IPS DF 6.9 (cell line): Measurements from ENCODE around the gene KRTAP5-2.
A peak's percentile ranks its signal among the peaks of the same experiment; 100 is the strongest.

Experiments used
- DNase-seq: peaks from one replicate; pipeline ENCODE4 v3.0.0-alpha.2; 2013; ENCODE audit warnings: low read depth, low spot score
- H3K27ac ChIP-seq: one replicate; pipeline ENCODE4 v1.5.1; 2013; ENCODE audit warnings: low read length, control low read depth
- H3K27me3 ChIP-seq: 2 replicates; pipeline ENCODE4 v1.6.1; 2013; ENCODE audit warnings: mild to moderate bottlenecking, low read length; ENCODE audit not compliant: control insufficient read depth, insufficient read depth
- H3K36me3 ChIP-seq: 2 replicates; pipeline ENCODE4 v1.6.1; 2013; ENCODE audit warnings: low read length; ENCODE audit not compliant: control insufficient read depth, insufficient read depth
- H3K4me1 ChIP-seq: 2 replicates; pipeline ENCODE4 v1.6.1; 2013; ENCODE audit warnings: low read length; ENCODE audit not compliant: control insufficient read depth, insufficient read depth
- H3K4me3 ChIP-seq: 2 replicates; pipeline ENCODE4 v1.5.1; 2013; ENCODE audit warnings: mild to moderate bottlenecking, low read length
- H3K9me3 ChIP-seq: 2 replicates; pipeline ENCODE4 v1.6.1; 2013; ENCODE audit warnings: low read length, inconsistent platforms; ENCODE audit not compliant: control insufficient read depth, insufficient read depth
- WGBS: extraction: QIAGEN DNeasy Blood & Tissue Kit; methylation state at CpG from one replicate; pipeline ENCODE4 v1.1.7; 2013; ENCODE audit warnings: mixed read lengths, missing lambda C conversion rate; ENCODE audit not compliant: insufficient read length, insufficient coverage; 5-methylcytosine and 5-hydroxymethylcytosine counted together

KRTAP5-2 gene

DNA sequence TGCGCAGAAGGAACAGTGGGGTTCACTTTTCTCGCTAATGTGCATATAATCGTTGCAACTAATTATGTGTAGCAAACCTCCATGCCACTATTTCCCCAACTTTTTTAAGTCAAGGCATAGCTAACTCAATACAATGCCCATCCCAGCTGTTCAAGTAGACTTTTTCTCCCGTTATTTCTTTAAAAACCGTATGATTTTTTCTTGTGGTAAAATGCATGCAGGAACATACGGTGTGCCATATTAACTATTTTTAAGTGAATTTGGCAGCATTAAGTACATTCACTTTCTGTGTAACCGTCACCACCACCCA, 23.2 kb downstream of the KRTAP5-2 start:
- Histone ChIP-seq H3K9me3 (no peaks in the 10 kb centered on the region), H3K27ac (no peak overlapping the region), H3K4me1 (peaks cover 13% of the 10 kb centered on the region), H3K36me3 (no peaks in the 10 kb centered on the region), H3K4me3 (no peak overlapping the region), H3K27me3 (peaks cover 17% of the 10 kb centered on the region)
- no peak for DNase-seq
- WGBS = no CpG with 5 or more reads among the region's 7 CpGs

DNA sequence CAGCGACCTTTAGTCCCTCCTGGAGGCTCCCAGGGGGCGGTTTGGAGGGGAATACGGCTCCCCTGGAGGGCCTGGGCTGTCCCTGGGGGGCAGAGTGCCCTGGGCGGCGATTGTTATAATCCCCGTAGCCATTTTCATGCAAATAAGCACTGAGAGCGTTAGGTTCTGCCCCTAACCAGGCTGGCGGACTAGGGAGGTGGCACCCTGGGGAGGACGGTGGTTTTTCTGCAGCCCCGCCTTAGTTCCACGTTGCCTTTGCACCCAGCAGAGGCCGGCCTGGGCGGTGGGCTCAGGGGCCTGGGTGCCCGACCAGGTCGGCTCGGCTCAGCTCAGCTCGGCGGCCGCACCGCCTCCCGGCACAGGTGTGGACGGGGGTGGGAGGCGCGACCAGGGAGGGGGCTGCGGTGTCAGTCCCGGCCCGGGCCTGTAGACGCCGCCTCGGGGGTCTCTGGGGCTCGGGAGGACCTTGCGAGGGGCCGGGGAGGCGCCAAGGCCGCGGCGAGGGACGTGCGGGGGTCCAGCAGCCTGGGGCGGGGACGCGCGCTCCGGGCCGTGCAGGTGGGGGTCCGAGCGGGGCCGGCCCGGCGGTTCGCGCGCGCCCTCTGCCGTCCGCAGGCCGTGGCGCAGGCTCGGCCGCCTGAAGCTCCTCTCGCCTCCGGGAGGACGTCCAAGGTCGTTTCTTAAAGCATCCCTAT, 23.7 kb downstream of the KRTAP5-2 start:
- H3K27ac ChIP-seq = no peak overlapping the region
- H3K4me1 ChIP-seq = peaks cover 13% of the 10 kb centered on the region
- peaks cover 17% of the 10 kb centered on the region for H3K27me3 ChIP-seq
- no peak for DNase-seq
- H3K4me3 ChIP-seq = peak overlapping the region; percentile 30; the same call in 1 of the 2 replicates
- H3K9me3 ChIP-seq = no peaks in the 10 kb centered on the region
- WGBS = no CpG with 5 or more reads among the region's 64 CpGs
- H3K36me3 ChIP-seq = no peaks in the 10 kb centered on the region

DNA sequence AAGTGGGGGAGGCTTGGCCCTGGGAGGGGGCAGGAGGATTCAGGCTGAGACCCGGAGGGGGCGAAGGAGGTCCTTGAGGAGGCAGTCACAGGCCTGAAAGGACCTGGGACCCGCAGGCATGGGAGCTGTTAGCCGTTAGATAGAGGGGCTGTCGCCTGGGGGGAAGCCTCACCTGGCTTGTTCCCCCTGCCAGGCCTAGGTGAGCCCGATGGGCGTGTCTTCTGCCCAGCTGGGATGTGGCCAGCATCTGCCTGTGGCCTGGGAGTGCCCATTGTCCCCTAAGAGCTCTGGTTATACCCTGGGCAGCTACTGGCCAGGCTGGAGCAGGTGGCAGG, 24.2 kb downstream of the KRTAP5-2 start:
- no peak for DNase-seq
- Histone ChIP-seq H3K27me3 (peaks cover 17% of the 10 kb centered on the region), H3K4me3 (peak overlapping the region; percentile 30; the same call in 1 of the 2 replicates), H3K36me3 (no peaks in the 10 kb centered on the region), H3K4me1 (peaks cover 14% of the 10 kb centered on the region), H3K9me3 (no peaks in the 10 kb centered on the region), H3K27ac (no peak overlapping the region)
- WGBS = no CpG with 5 or more reads among the region's 7 CpGs

DNA sequence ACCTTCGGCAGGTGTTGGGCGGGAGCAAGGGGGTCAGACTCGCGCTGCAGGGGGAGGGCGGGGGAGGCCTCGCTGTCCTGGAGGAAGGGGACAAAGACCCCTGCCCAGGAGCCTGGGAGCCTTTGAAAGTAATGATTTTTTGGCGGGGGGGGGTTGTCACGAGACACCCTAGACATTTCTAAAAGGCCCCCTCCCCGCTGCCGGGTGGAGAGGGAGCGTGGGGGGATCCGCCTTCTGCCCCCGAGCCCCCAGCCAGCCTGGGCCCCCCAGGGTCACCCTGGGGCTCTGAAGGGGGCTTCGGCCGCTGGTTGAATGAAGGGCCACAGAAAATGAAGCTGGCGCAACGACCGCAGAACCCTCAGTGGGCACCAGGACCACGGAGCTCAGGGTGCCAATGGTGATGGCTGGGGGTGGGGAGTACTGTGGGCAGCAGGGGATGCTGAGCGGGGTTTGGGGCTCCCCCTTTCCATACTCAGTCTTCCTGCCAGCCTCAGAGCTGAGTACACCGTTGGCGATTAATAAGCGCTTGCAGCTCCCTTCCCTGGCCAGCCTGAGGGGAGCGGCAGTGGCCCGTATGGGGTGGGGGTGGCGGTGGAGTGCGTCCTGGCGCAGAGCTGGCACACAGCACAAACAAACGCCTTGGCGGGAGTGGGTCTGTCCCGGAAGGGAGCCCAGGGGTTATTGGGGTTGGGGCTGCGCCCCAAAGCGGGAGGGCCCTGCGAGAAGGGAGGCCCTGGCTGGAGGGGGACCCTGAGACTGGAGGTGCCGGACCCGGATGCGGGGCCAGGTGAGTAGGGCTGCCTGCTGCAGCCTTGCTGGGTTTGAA, 24.8 kb downstream of the KRTAP5-2 start:
- H3K36me3 ChIP-seq = no peaks in the 10 kb centered on the region
- no peak overlapping the region for H3K27ac ChIP-seq
- H3K4me3 ChIP-seq = peak overlapping the region; percentile 49; the same call in 1 of the 2 replicates
- H3K4me1 ChIP-seq = peaks cover 19% of the 10 kb centered on the region
- H3K27me3 ChIP-seq = peaks cover 17% of the 10 kb centered on the region
- no peak for DNase-seq
- no CpG with 5 or more reads among the region's 37 CpGs for WGBS
- no peaks in the 10 kb centered on the region for H3K9me3 ChIP-seq

DNA sequence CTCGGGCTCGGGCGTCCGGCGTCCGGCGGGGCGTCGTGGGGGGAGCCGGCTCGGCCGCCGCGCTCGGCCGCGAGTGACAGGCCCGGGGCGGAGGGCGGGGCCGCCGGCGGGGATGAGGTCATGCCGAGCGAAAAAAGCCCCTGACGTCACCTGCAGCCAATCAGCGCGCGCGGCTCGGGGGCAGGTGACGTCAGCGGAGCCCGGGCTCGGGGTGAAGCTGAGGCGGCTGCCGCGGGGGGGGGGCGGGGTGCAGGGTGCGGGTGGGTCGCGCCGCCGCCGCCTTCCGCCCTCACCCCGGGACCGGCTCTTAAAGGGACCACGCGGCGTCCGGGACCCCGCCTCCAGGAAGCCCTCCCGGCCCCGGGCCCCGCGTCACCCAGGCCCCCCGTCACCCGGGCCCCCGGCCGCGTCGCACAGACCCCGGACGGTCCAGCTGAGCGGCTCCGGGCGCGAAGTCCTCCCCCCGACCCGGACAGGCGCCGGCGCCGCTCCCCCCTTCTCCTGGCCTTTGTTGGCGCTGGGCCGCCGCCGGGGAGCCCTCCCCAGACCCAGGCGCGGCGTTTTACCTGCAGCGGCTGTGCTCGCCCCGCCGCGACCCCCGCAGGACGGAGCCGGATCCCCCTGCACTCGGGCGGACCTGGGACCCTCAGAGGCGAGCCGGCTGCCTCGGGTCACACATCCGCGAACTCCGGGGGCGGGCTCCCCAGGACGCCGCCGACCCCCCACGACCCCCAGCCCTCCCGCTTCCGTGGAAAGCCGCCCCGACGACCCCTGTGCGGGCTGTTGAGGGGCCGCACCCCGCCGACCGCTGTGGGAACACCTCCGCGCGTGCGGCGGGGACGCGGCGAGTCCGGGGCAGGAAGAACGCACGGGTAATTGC, 25.7 kb downstream of the KRTAP5-2 start, which contains the start of gene DUSP8:
TSS of gene DUSP8 (minus strand) at position 75 of the 880 bp plus-strand sequence. CDS start 6,445 bp downstream, outside the sequence.
- H3K36me3 ChIP-seq = no peaks in the 10 kb centered on the region
- H3K4me1 ChIP-seq = peaks cover 22% of the 10 kb centered on the region
- peaks cover 17% of the 10 kb centered on the region for H3K27me3 ChIP-seq
- H3K27ac ChIP-seq = no peak within 1 kb of the TSS
- no CpG with 5 or more reads among the region's 124 CpGs for WGBS
- peak within 1 kb of the TSS; percentile 49; the same call in 1 of the 2 replicates for H3K4me3 ChIP-seq
- no peak for DNase-seq
- H3K9me3 ChIP-seq = no peaks in the 10 kb centered on the region

DNA sequence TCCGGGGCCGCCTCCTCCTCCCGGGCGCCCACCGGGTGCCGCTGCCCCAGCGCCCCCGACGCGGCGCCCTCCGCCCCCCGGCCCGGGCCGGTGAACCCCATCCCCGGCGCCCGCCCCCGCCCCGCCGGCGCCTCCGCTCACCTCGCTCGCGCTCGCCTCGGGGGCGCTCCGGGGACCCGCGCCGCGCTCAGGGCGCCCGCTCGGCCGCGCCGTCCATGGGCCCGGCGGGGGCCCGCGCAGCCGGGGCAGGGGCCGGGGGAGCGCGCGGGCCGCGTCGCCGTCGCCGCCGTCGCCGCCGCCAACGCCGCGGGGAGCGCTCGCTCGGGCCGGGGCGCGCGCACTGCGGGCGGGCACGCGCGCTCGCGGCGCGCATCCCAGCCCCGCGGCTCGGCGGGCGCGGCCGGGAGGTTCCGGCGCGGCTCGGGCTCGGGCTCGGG, 26.3 kb downstream of the KRTAP5-2 start:
- WGBS = no CpG with 5 or more reads among the region's 91 CpGs
- H3K36me3 ChIP-seq = no peaks in the 10 kb centered on the region
- H3K27ac ChIP-seq = no peak overlapping the region
- DNase-seq = no peak
- peak overlapping the region; percentile 49; the same call in 1 of the 2 replicates for H3K4me3 ChIP-seq
- H3K9me3 ChIP-seq = no peaks in the 10 kb centered on the region
- H3K27me3 ChIP-seq = peaks cover 17% of the 10 kb centered on the region
- H3K4me1 ChIP-seq = peaks cover 22% of the 10 kb centered on the region

DNA sequence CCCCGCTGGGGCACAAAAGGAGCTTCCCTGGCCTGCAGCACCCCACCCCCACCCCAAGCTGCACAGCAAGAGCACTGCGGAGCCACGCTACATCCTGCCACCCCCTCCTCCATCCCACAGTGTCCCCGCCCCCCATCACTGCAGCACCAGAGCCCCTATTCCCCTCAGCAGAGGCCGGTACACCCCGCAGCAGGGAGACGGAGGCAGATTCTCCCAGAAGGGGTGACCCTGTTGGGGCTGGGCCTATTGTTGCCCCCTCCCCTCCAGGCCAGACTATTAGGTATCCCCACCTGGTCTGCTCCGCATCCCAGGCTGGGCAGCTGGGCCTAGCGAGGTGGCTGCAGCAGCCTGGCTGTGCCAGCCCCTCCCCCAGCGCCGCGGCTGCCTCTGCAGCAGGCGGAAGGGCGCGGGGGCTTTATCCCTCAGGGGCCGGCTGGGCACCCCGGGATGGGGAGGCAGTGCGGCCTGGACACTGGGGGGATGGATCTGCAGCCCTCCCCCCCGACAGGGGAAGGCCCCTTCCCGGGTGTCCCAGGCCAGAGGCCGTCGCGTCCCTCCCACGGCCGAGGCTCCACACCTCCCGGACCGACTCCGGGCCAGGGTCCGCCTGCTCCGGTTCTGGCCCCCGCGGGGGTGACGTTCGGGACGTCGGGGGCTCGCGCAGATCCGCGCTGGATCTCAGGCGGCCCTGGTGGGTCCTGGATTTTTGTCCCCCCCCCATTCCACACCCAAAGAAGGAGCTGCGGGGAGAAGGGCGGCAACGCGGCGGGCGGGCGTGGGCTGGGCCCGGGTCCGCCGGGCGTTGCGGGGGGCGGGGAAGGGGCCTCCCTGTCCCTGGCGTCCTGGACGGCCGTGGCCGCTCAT, 27.0 kb downstream of the KRTAP5-2 start:
- no peak overlapping the region for H3K27ac ChIP-seq
- no peaks in the 10 kb centered on the region for H3K36me3 ChIP-seq
- DNase-seq = no peak
- H3K27me3 ChIP-seq = peaks cover 17% of the 10 kb centered on the region
- peaks cover 22% of the 10 kb centered on the region for H3K4me1 ChIP-seq
- no CpG with 5 or more reads among the region's 58 CpGs for WGBS
- H3K4me3 ChIP-seq = peak overlapping the region; percentile 49; the same call in 1 of the 2 replicates
- H3K9me3 ChIP-seq = no peaks in the 10 kb centered on the region

DNA sequence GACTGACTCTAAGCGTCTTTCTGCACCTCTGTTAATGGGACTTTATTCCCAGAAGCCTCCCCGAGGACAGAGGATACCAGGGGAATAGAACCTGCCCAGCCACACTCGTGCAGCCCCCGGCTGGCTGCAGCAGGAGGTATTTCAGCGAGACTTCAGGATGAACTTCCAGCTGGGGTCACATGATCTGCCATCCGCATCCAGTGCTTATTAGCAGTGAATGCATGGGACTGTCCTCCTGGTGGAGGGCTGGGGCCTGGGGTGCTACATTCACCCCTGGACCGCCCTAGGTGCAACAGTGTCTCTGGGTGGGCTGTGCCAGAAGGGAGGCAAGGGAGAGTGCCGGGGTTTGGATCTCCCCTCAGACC, 27.6 kb downstream of the KRTAP5-2 start:
- H3K9me3 ChIP-seq = no peaks in the 10 kb centered on the region
- no CpG with 5 or more reads among the region's 8 CpGs for WGBS
- H3K4me1 ChIP-seq = peaks cover 22% of the 10 kb centered on the region
- H3K36me3 ChIP-seq = no peaks in the 10 kb centered on the region
- H3K27ac ChIP-seq = no peak overlapping the region
- peak overlapping the region; percentile 49; the same call in 1 of the 2 replicates for H3K4me3 ChIP-seq
- no peak for DNase-seq
- peaks cover 17% of the 10 kb centered on the region for H3K27me3 ChIP-seq

DNA sequence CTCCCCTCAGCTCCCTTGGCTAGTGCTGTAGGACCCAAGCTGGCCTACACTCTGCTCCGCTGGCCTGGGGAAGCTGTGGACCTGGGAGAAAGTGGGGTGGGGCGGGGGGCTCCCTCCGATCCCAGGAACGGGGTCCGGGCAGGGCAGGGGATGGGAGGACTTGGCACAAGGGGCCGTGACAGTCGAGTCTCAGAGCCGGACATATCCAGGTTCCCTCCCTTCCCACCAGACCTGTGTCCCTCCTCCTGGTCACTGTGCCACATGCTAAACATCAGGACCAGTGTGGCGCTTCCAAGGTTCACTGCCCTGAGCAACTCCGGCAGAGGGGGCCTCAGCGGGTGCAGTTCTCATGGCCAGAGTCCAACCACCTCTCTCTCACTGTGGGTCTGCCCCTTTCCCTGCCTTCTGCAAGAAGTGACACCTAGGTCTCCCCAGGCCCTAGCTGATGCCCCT, 28.1 kb downstream of the KRTAP5-2 start:
- Histone ChIP-seq H3K27me3 (peaks cover 17% of the 10 kb centered on the region), H3K4me3 (no peak overlapping the region), H3K4me1 (peaks cover 22% of the 10 kb centered on the region), H3K9me3 (no peaks in the 10 kb centered on the region), H3K27ac (no peak overlapping the region), H3K36me3 (no peaks in the 10 kb centered on the region)
- no peak for DNase-seq
- no CpG with 5 or more reads among the region's 11 CpGs for WGBS
